Activated naive CD8-positive, alpha-beta T cell (primary cell): ENCODE measurements around the gene PACRG.
"Not testable (repeated sequence)": the region's sequence is repeated elsewhere in the genome, so short reads cannot be mapped to it uniquely, and the experiment has no call there.

Experiments used
- H3K27ac Mint-ChIP-seq: one replicate; pipeline ENCODE4 v1.8.0; 2021; ENCODE audit warnings: mixed read lengths
- H3K27me3 Mint-ChIP-seq: one replicate; pipeline ENCODE4 v1.8.0; 2021; ENCODE audit warnings: mixed read lengths
- H3K36me3 Mint-ChIP-seq: one replicate; pipeline ENCODE4 v1.8.0; 2021; ENCODE audit warnings: mixed read lengths
- H3K4me1 Mint-ChIP-seq: one replicate; pipeline ENCODE4 v1.8.0; 2021; ENCODE audit warnings: low read depth, mixed read lengths
- H3K4me3 Mint-ChIP-seq: one replicate; pipeline ENCODE4 v1.8.0; 2021; ENCODE audit warnings: mild to moderate bottlenecking, mixed read lengths
- H3K9me3 Mint-ChIP-seq: one replicate; pipeline ENCODE4 v1.8.0; 2021; ENCODE audit warnings: low read depth, mixed read lengths

Gene PACRG

DNA sequence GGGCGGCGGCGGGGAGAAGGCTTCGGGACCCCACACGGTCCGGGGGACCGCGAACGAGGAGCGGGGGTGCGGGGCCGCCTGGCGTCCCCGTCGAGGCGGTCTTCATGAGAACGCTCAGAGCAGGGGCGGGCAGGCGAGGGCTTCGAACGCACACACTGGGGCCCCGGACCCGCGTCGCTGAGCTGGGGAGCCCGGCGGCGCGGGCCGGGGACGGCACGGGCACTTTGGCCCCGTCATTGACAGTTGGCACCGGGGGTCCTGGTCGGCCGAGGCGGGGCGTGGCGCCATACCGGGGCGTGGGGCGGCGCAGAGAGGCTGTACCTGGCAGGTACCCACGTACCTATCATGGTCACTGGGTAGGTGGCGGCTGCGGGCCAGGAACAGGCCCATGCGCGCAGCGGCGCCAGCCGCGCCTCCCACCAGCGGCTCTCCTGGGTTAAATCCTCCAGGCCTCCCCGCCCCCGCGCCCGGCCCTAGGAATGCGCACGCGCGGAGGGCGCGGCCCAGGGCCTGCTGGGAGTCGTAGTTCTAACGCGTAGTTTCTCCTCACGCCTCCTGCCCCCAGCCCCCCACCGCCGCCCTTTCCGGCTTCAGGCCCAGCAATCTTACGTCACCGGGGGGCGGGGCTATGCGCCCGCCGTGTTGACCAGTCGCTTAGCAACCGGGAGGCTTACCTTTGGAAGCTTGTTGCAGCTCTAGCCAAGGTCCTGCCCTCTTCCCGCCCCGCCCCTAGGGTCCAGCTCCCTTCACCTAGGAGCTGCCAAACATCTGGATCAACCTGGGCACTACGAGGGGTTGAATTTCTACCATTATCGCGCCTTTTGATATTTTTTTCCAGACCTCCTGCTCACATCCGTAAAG, at the start of gene PACRG, which contains the start of gene PRKN:
Gene PACRG, plus strand, starts transcription at position 653 of the 861 bp plus-strand sequence.
Gene PRKN, minus strand, starts transcription at position 445 of the 861 bp plus-strand sequence.
- H3K36me3 Mint-ChIP-seq = no peaks in the 10 kb centered on the region
- H3K9me3 Mint-ChIP-seq = no peaks in the 10 kb centered on the region
- peak within 1 kb of the TSS; percentile 92 for H3K27ac Mint-ChIP-seq
- H3K4me1 Mint-ChIP-seq = peaks cover 15% of the 10 kb centered on the region
- no peaks in the 10 kb centered on the region for H3K27me3 Mint-ChIP-seq
- peak within 1 kb of the TSS; percentile 94 for H3K4me3 Mint-ChIP-seq

DNA sequence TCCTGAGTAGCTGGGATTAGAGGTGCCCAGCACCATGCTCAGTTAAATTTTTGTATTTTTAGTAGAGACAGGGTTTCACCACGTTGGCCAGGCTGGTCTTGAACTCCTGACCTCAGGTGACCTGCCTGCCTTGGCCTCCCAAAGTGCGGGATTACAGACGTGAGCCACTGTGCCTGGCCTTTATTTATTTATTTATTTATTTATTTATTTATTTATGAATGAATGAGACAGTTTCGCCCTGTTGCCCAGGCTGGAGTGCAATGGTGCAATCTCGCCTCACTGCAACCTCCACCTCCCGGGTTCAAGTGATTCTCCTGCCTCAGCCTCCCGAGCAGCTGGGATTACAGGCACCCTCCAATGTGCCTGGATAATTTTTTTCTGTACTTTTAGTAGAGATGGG, 48.9 kb upstream of the PACRG start:
- H3K27ac Mint-ChIP-seq, H3K4me1 Mint-ChIP-seq, H3K27me3 Mint-ChIP-seq, H3K9me3 Mint-ChIP-seq, H3K4me3 Mint-ChIP-seq, H3K36me3 Mint-ChIP-seq: not testable (repeated sequence)

DNA sequence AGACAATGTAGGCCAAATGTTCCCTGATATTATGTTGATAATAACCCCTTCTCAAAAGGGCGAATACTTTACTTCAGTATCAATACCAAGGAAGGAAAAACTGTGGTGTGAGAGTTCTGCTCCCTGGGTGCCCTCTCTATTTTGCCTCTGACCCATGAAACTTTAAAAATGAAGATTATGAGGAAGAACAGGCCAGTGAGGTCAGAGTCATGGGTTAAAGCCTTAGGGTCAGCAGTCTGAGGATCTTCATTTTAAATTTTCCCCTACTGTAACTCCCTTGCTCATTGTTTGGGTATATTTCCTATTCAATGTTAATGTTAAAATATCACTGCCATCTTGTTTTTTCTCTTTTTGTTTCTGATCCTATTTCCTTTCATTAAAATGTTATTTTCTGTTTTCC, 48.1 kb upstream of the PACRG start:
- no peaks in the 10 kb centered on the region for H3K27me3 Mint-ChIP-seq
- no peak overlapping the region for H3K27ac Mint-ChIP-seq
- no peaks in the 10 kb centered on the region for H3K4me1 Mint-ChIP-seq
- peaks cover 6% of the 10 kb centered on the region for H3K9me3 Mint-ChIP-seq
- peaks cover 6% of the 10 kb centered on the region for H3K36me3 Mint-ChIP-seq
- H3K4me3 Mint-ChIP-seq = no peak overlapping the region

DNA sequence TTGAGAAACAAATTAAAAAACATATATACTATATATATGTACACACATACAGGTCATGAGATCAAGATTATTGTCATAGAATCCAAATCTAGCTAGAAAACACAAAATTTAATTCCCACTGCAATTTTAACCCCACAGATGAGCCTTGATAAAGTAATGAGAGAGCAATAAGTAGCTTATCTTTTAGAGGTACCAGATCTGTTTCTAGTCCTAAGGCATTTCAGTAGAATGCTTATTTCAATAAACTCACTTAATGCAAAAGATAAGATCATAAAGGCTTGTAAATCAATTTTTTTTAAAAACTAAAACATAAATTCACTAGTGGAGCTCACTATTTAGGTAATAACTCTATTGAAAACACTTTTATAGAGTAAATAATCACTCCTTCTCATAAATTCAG, 47.4 kb upstream of the PACRG start:
- no peak overlapping the region for H3K4me3 Mint-ChIP-seq
- no peaks in the 10 kb centered on the region for H3K4me1 Mint-ChIP-seq
- H3K36me3 Mint-ChIP-seq = peaks cover 6% of the 10 kb centered on the region
- H3K9me3 Mint-ChIP-seq = peaks cover 6% of the 10 kb centered on the region
- no peak overlapping the region for H3K27ac Mint-ChIP-seq
- no peaks in the 10 kb centered on the region for H3K27me3 Mint-ChIP-seq

DNA sequence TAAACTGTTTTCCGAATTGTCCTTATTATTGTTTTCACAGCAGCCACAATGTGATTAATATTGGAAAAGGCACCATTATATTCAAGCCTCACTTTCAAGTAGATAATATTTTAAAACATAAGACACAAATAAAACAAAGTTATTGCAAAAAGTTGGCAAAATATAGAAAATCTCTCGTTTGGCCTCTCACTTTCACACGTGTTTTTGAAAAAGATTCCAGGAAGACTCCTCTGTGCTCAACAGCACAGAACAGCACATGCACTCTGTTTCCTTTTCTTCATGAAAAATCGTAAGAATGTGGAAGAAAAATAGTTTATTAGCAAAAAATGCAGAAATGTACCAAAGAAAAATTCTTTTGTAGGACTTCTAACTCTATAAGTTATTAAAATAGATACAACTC, 46.9 kb upstream of the PACRG start:
- Mint-ChIP-seq H3K27me3 (no peaks in the 10 kb centered on the region), H3K36me3 (peaks cover 6% of the 10 kb centered on the region), H3K9me3 (peaks cover 6% of the 10 kb centered on the region), H3K4me1 (no peaks in the 10 kb centered on the region), H3K4me3 (no peak overlapping the region), H3K27ac (no peak overlapping the region)

DNA sequence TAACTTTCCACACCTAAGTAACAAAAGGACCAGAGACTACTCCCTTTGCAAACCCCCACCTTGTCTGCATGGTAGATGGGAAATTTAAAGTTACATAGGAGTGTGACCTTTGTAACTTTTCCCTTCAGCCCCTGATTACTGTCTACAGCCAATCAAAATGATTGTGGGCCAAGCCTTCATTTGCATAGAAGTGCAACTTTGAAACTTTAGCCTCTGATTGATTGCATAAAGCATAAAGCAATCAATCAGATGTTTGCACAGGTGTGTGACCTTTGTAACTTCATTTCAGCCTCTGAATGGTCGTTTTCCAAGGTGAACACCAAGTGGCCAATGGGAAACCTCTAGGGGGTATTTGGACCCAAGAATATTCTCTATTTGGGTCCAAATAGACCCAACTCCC, 46.3 kb upstream of the PACRG start:
- H3K36me3 Mint-ChIP-seq = peaks cover 6% of the 10 kb centered on the region
- H3K4me3 Mint-ChIP-seq = no peak overlapping the region
- H3K4me1 Mint-ChIP-seq = no peaks in the 10 kb centered on the region
- no peak overlapping the region for H3K27ac Mint-ChIP-seq
- peaks cover under 1% of the 10 kb centered on the region for H3K9me3 Mint-ChIP-seq
- H3K27me3 Mint-ChIP-seq = no peaks in the 10 kb centered on the region

DNA sequence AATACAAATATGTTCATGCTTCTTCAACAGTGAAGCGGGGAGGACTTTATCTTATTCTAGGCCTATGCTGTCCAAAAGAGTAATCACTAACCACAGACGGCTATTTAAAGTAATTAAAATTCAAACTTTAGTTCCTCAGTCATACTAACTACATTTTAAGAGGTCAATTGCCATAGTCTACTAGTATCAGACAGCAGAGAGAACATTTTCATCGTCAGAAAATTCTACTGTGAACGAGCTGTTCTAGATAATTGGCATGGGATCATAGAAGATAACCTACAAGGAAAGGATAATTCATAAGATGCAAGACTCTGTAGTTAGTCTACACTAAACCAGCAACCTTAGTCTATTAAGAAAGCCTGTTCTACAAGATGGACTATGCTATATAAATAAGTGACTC, 44.6 kb upstream of the PACRG start:
- Mint-ChIP-seq H3K9me3 (no peaks in the 10 kb centered on the region), H3K4me3 (no peak overlapping the region), H3K36me3 (peaks cover 8% of the 10 kb centered on the region), H3K4me1 (no peaks in the 10 kb centered on the region), H3K27ac (no peak overlapping the region), H3K27me3 (no peaks in the 10 kb centered on the region)

DNA sequence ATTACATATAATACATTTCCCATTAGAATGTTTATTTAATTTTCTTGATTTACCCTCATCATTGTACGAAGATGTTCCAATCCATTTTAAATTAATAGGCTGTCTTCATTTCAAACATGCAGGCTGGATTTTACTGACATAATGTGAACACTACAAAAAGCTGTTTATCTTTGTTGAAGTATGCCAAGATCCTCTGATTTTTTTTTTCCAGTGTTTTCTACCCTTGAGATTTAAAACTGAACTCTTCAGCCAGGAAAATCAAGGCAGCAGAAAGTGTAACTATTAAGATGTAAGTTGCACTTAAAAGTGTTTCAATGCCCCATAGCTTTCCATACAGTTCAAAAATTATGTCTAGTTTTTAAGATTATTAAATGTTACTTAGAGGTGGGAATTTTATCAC, 43.7 kb upstream of the PACRG start:
- Mint-ChIP-seq H3K9me3 (no peaks in the 10 kb centered on the region), H3K4me3 (no peak overlapping the region), H3K4me1 (no peaks in the 10 kb centered on the region), H3K36me3 (peaks cover 8% of the 10 kb centered on the region), H3K27ac (no peak overlapping the region), H3K27me3 (no peaks in the 10 kb centered on the region)

DNA sequence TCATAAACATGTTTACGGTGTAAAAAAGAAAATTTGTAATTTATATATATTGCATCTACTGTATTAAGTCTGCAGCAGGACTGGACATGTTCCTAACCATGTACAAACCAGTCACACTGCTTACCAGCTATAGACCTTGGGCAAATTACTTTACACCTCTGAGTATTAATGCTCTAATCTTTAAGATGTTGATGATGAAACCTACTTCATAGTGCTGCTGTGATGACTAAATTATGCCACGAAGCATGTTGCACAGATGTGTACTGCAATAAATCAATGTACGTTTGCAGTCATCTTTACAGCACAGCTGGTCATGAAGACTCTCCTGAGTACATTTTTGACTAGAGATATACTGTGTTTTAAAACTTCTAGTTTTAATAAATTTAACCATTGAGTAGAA, 42.8 kb upstream of the PACRG start:
- no peaks in the 10 kb centered on the region for H3K4me1 Mint-ChIP-seq
- H3K27ac Mint-ChIP-seq = no peak overlapping the region
- peaks cover 5% of the 10 kb centered on the region for H3K36me3 Mint-ChIP-seq
- no peaks in the 10 kb centered on the region for H3K9me3 Mint-ChIP-seq
- H3K27me3 Mint-ChIP-seq = no peaks in the 10 kb centered on the region
- no peak overlapping the region for H3K4me3 Mint-ChIP-seq

DNA sequence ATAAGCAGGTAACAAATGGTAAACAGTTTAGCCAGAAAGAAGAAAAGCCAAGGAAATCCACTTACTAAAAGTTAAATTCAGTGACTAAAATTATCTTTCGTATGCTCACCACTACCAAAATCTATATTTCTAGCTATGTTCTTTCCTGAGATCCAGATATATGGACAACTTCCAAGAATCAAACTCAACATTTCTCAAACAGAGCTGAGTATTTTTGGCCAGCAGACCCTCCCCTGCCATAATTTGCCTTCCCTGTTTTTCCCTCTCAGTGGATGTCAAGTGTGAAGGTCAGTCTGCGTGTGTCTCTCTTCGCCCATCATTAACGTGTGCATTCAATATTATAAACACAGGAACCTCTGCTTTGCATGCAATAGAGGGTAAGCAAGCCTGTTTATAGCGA, 42.2 kb upstream of the PACRG start:
- H3K27me3 Mint-ChIP-seq = no peaks in the 10 kb centered on the region
- peaks cover 5% of the 10 kb centered on the region for H3K36me3 Mint-ChIP-seq
- H3K9me3 Mint-ChIP-seq = no peaks in the 10 kb centered on the region
- H3K4me3 Mint-ChIP-seq = no peak overlapping the region
- H3K4me1 Mint-ChIP-seq = no peaks in the 10 kb centered on the region
- H3K27ac Mint-ChIP-seq = no peak overlapping the region

DNA sequence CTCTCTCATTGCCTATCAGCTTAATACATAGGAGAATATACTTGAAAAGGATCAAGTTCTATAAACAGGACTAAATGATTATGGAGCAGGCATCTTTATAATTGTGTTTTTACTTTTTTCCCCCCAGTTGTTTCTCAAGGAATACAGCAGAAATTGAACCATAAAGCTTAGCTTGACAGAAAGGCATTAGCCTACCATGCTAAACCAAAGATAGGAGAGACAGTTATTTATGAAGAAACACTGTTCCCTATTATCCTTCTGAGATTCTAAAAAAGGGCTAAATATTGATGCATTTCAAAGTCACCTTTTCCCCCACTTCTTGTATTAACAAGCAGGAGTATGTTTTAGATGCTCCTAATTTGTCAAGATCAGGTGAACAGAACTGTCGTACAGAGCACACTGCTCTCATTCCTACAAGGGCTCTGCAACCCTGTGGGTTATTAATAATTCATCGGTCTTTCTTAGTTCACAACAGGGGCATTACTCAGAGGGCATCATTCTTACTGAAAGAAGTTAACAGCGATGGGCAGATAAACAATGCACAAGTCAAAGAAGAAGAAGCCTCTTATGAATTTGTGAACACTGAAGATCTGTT, 38.9 kb upstream of the PACRG start:
- Mint-ChIP-seq H3K36me3 (peaks cover 8% of the 10 kb centered on the region), H3K27me3 (no peaks in the 10 kb centered on the region), H3K9me3 (no peaks in the 10 kb centered on the region), H3K27ac (no peak overlapping the region), H3K4me3 (no peak overlapping the region), H3K4me1 (no peaks in the 10 kb centered on the region)

DNA sequence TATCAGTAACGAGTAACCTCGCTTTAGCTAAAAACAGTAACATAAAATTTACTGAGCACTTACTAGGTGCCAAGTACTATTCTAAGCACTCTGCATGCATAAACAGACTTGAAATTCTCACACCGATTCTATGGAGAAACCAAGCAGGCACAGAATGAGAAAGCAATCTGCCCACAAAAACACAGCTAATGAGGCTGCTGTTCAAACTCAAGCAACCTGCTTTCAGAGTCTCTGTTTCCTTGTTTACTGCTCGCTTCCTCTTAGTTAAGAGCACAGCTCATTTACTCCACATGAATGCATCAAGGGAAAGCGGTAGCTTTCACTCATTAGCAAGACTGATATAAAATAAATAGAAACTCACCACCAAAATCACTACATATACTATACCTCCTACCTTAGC, 37.6 kb upstream of the PACRG start:
- no peaks in the 10 kb centered on the region for H3K4me1 Mint-ChIP-seq
- H3K9me3 Mint-ChIP-seq = no peaks in the 10 kb centered on the region
- H3K4me3 Mint-ChIP-seq = no peak overlapping the region
- H3K27ac Mint-ChIP-seq = no peak overlapping the region
- peaks cover 8% of the 10 kb centered on the region for H3K36me3 Mint-ChIP-seq
- no peaks in the 10 kb centered on the region for H3K27me3 Mint-ChIP-seq

DNA sequence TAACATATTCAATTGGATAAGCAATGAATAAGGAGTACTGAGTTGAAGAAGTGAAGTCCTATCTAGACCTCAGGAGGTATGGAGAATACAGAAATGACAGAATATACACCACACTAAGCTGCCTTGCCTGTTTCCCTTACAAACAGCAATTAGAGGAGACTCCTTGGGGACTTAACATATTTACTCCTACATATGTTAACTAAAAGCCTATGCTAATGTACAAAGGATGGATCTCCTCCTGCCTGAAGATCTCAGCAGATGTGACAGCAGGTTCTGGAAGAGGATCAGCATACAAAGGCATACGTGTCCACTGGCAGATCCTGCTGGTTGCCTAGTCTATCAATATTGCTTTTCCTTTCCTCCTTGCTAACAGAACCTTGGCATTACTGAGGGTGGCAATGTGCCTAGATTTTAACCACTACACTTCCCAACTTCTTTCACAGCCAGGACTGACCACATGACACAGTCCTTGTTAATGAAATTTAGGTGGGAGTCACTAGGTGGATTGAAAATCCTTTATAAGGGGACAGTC, 29.8 kb upstream of the PACRG start:
- H3K9me3 Mint-ChIP-seq = no peaks in the 10 kb centered on the region
- H3K36me3 Mint-ChIP-seq = peaks cover 6% of the 10 kb centered on the region
- no peaks in the 10 kb centered on the region for H3K4me1 Mint-ChIP-seq
- no peak overlapping the region for H3K27ac Mint-ChIP-seq
- H3K4me3 Mint-ChIP-seq = no peak overlapping the region
- H3K27me3 Mint-ChIP-seq = no peaks in the 10 kb centered on the region

DNA sequence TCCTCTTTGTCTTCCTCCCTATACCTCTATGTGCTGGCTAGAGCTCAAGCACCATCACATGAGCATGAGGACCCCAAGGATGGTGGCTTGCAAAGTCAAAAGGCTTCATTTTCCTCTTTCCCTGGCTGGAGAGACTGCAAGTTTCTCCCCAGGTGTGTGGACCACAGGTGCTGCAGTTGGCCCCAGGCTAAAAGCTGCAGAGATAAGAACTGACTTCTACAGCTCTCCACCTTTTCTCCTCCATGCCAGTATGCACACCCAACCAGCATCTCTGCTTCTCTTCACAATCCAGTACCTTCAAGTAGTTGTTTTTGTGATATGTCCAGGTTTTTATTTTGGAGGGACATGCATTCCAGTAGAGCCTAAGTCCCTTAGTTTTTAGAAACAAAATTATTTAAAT, 29.3 kb upstream of the PACRG start:
- no peaks in the 10 kb centered on the region for H3K27me3 Mint-ChIP-seq
- peaks cover 4% of the 10 kb centered on the region for H3K36me3 Mint-ChIP-seq
- H3K9me3 Mint-ChIP-seq = no peaks in the 10 kb centered on the region
- H3K4me1 Mint-ChIP-seq = no peaks in the 10 kb centered on the region
- H3K4me3 Mint-ChIP-seq = no peak overlapping the region
- no peak overlapping the region for H3K27ac Mint-ChIP-seq

DNA sequence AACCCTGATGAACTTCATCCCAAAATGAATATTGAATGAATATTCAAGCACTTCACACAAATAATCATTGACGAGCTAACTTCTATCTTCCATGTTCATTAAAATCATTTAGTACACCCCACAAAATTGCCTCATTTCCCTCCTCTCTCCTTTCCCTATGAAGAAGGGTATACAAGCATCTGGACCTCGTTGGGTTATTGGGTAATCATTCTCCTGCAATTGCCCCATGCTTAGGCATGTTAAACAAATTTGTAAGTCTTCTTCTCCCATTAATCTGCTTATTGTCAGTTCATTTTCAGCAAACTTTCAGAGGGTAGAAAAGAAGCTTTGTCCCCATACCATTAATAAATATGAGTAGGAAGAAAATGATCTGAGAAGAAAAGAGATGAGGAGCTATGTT, 27.8 kb upstream of the PACRG start:
- Mint-ChIP-seq H3K4me3 (no peak overlapping the region), H3K9me3 (no peaks in the 10 kb centered on the region), H3K36me3 (peaks cover 6% of the 10 kb centered on the region), H3K27ac (no peak overlapping the region), H3K4me1 (no peaks in the 10 kb centered on the region), H3K27me3 (no peaks in the 10 kb centered on the region)
